GM23338 (cell line): Measurements from ENCODE around the gene MPL. TPM values are rescaled to one million over a fixed set of nuclear protein-coding genes. Genes with fewer than 3 reads are reported as not detected.

Experiments
- ATAC-seq: fragments of 200-7000 bp; cut with Tn5 transposase; 3 replicates; pipeline ENCODE4 v1.9.1; 2020
- DNase-seq: peaks from one replicate; pipeline ENCODE4 v3.0.0-alpha.2; 2015; ENCODE audit warnings: low spot score
- H2AFZ ChIP-seq: fragments of 200-600 bp; sonication (generic); 2 replicates; pipeline ENCODE4 v1.8.0; 2016; ENCODE audit warnings: antibody characterized with exemption, mild to moderate bottlenecking, moderate library complexity
- H3F3A ChIP-seq: fragments of 200-600 bp; sonication (generic); replicated peaks from 2 replicates; pipeline ENCODE4 v1.8.0; 2017; ENCODE audit warnings: antibody characterized with exemption, mixed run types, low read depth
- H3K27ac ChIP-seq: fragments of 200-600 bp; sonication (generic); 2 replicates; pipeline ENCODE4 v1.6.1; 2016; ENCODE audit warnings: low read depth
- H3K27me3 ChIP-seq: fragments of 200-600 bp; sonication (generic); 2 replicates; pipeline ENCODE4 v1.8.0; 2016; ENCODE audit warnings: mild to moderate bottlenecking, mixed run types, moderate library complexity; ENCODE audit not compliant: insufficient read depth
- H3K36me3 ChIP-seq: fragments of 200-600 bp; sonication (generic); 2 replicates; pipeline ENCODE4 v1.8.0; 2016; ENCODE audit warnings: mild to moderate bottlenecking; ENCODE audit not compliant: insufficient read depth
- H3K4me1 ChIP-seq: fragments of 200-600 bp; sonication (generic); 2 replicates; pipeline ENCODE4 v1.8.0; 2016; ENCODE audit warnings: mild to moderate bottlenecking, moderate library complexity; ENCODE audit not compliant: insufficient read depth
- H3K4me2 ChIP-seq: fragments of 200-600 bp; sonication (generic); 2 replicates; pipeline ENCODE4 v1.7.1; 2017; ENCODE audit warnings: mixed run types
- H3K4me3 ChIP-seq: fragments of 200-600 bp; sonication (generic); 2 replicates; pipeline ENCODE4 v1.6.1; 2016; ENCODE audit warnings: mixed run types
- H3K79me2 ChIP-seq: fragments of 200-600 bp; sonication (generic); replicated peaks from 2 replicates; pipeline ENCODE4 v1.8.0; 2017; ENCODE audit warnings: mild to moderate bottlenecking; ENCODE audit not compliant: insufficient read depth
- H3K9me2 ChIP-seq: fragments of 200-600 bp; sonication (generic); 2 replicates; pipeline ENCODE4 v1.8.0; 2017; ENCODE audit not compliant: insufficient read depth
- H4K20me1 ChIP-seq: fragments of 200-600 bp; sonication (generic); replicated peaks from 2 replicates; pipeline ENCODE4 v1.8.0; 2017; ENCODE audit warnings: mild to moderate bottlenecking; ENCODE audit not compliant: insufficient read depth
- H3K27ac Mint-ChIP-seq: 2 replicates; pipeline ENCODE4 v1.8.0; 2020; ENCODE audit warnings: inconsistent platforms, mild to moderate bottlenecking, moderate library complexity, mixed read lengths
- H3K27me3 Mint-ChIP-seq: 3 replicates; pipeline ENCODE4 v1.8.0; 2022; ENCODE audit warnings: low read depth, mild to moderate bottlenecking, moderate library complexity, mixed read lengths, inconsistent platforms; ENCODE audit not compliant: insufficient read depth, poor library complexity
- H3K36me3 Mint-ChIP-seq: 3 replicates; pipeline ENCODE4 v1.8.0; 2021; ENCODE audit warnings: low read depth, mild to moderate bottlenecking, inconsistent platforms, moderate library complexity, mixed read lengths
- H3K4me1 Mint-ChIP-seq: 3 replicates; pipeline ENCODE4 v1.8.0; 2020; ENCODE audit warnings: mild to moderate bottlenecking, inconsistent platforms, mixed read lengths
- H3K4me3 Mint-ChIP-seq: 3 replicates; pipeline ENCODE4 v1.8.0; 2021; ENCODE audit warnings: moderate library complexity, mild to moderate bottlenecking, inconsistent platforms, mixed read lengths
- H3K9me3 Mint-ChIP-seq: 3 replicates; pipeline ENCODE4 v1.8.0; 2020; ENCODE audit warnings: moderate library complexity, mild to moderate bottlenecking, inconsistent platforms, mixed read lengths
- CTCF ChIP-seq, 2 experiments: fragments of 200-600 bp in 1 of 2; sonication (generic) in 1 of 2; conservative IDR thresholded peaks; 2 replicates each; pipeline versions ENCODE4 v1.5.1 to v1.6.1; 2016 to 2017; ENCODE audit warnings: antibody characterized with exemption in 2 of 2, low read depth in 2 of 2, mild to moderate bottlenecking in 2 of 2, moderate library complexity in 1 of 2
- EZH2phosphoT487 ChIP-seq: fragments of 200-600 bp; sonication (generic); IDR thresholded peaks from one replicate; pipeline ENCODE4 v1.8.1; 2018; ENCODE audit warnings: antibody characterized with exemption; ENCODE audit not compliant: unreplicated experiment
- JUNB ChIP-seq: IDR thresholded peaks from one replicate; pipeline ENCODE4 v1.6.1; 2016; ENCODE audit warnings: antibody characterized with exemption; ENCODE audit not compliant: unreplicated experiment
- NANOG ChIP-seq: IDR thresholded peaks from 2 replicates; pipeline ENCODE4 v1.6.1; 2016; ENCODE audit warnings: antibody characterized with exemption, borderline replicate concordance
- POLR2AphosphoS5 ChIP-seq: IDR thresholded peaks from 2 replicates; pipeline ENCODE4 v1.6.1; 2016; ENCODE audit warnings: antibody characterized with exemption, low read depth
- REST ChIP-seq: IDR thresholded peaks from one replicate; pipeline ENCODE4 v1.6.1; 2018; ENCODE audit warnings: antibody characterized with exemption; ENCODE audit not compliant: unreplicated experiment
- STAT1 ChIP-seq: IDR thresholded peaks from one replicate; pipeline ENCODE4 v1.6.1; 2016; ENCODE audit warnings: antibody characterized with exemption; ENCODE audit not compliant: unreplicated experiment
- ZNF331 ChIP-seq: fragments of 250-450 bp; sonication (Bioruptor Pico); IDR thresholded peaks from 2 replicates; pipeline ENCODE4 v1.5.0; 2020; ENCODE audit warnings: low read depth, mild to moderate bottlenecking, moderate library complexity
- polyA plus RNA-seq: library from polyadenylated mRNA; unstranded; fragments of >200 nt; fragmentation: Nextera tagmentation; extraction: Ambion mirVana; gene quantifications from 2 replicates; pipeline ENCODE4 v1.2.1, GENCODE V29; 2016
- total RNA-seq: library from RNA; depleted of rRNA; stranded (reverse); fragments of >200 nt; shearing (Covaris generic); gene quantifications from 2 replicates; pipeline ENCODE4 v1.2.3, GENCODE V29; 2014

Gene MPL
- total and polyA plus RNA-seq, 2 experiments from 2014 or later, result not detected

GRCh38 chr1:43334453-43335205, 3.0 kb upstream of the MPL start:
- Mint-ChIP-seq H3K9me3 (no peaks in the 10 kb centered on the region), H3K27ac (no peak overlapping the region), H3K36me3 (no peaks in the 10 kb centered on the region), H3K4me1 (peaks cover 7% of the 10 kb centered on the region), H3K27me3 (peaks cover 6% of the 10 kb centered on the region), H3K4me3 (no peak overlapping the region)
- no peak for ATAC-seq
- Histone ChIP-seq H3K4me2 (no peak overlapping the region), H2AFZ (no peak overlapping the region), H3F3A (no peaks in the 10 kb centered on the region; the same call in 1 of the 2 replicates), H3K4me3 (no peak overlapping the region), H4K20me1 (no peaks in the 10 kb centered on the region; the same call in 1 of the 2 replicates), H3K4me1 (no peaks in the 10 kb centered on the region; the same call in 1 of the 2 replicates), H3K36me3 (no peaks in the 10 kb centered on the region), H3K27ac (no peak overlapping the region), H3K27me3 (no peaks in the 10 kb centered on the region), H3K9me2 (no peaks in the 10 kb centered on the region), H3K79me2 (no peaks in the 10 kb centered on the region)
- TF ChIP-seq CTCF (conservative IDR thresholded peaks at IDR 0.05; ENCODE audit: low read depth in 2 of 2), result peak in 1 of 2 experiments; percentile 23; a peak in 1 of 4 replicates
- TF ChIP-seq JUNB, result no peak
- no peak for DNase-seq

GRCh38 chr1:43338001-43338400, 383 bp downstream of the MPL start:
- Mint-ChIP-seq H3K36me3 (no peaks in the 10 kb centered on the region), H3K27ac (no peak overlapping the region), H3K4me3 (no peak overlapping the region), H3K9me3 (no peaks in the 10 kb centered on the region; the same call in 2 of the 3 replicates), H3K4me1 (no peaks in the 10 kb centered on the region; the same call in 2 of the 3 replicates), H3K27me3 (peaks cover 4% of the 10 kb centered on the region)
- Histone ChIP-seq H3K4me2 (no peak overlapping the region), H3K36me3 (no peaks in the 10 kb centered on the region), H3K27ac (no peak overlapping the region), H2AFZ (no peak overlapping the region), H3K4me1 (no peaks in the 10 kb centered on the region), H3K4me3 (no peak overlapping the region), H4K20me1 (no peaks in the 10 kb centered on the region; the same call in 1 of the 2 replicates), H3K9me2 (no peaks in the 10 kb centered on the region), H3K79me2 (no peaks in the 10 kb centered on the region), H3F3A (no peaks in the 10 kb centered on the region; the same call in 1 of the 2 replicates), H3K27me3 (no peaks in the 10 kb centered on the region)
- no peak for ATAC-seq
- DNase-seq, result no peak
- no peak for TF ChIP-seq EZH2phosphoT487
- no peak for TF ChIP-seq POLR2AphosphoS5
- no peak for TF ChIP-seq JUNB
- TF ChIP-seq REST, result no peak
- TF ChIP-seq CTCF (conservative IDR thresholded peaks at IDR 0.05; ENCODE audit: low read depth in 2 of 2), result no peak
- no peak for TF ChIP-seq STAT1
- TF ChIP-seq NANOG, result no peak
- no peak for TF ChIP-seq ZNF331
